HepG2 (cell line): ENCODE data around the gene KIAA0232. TPM values are rescaled to one million over a fixed set of nuclear protein-coding genes. Genes with fewer than 3 reads are reported as not detected.

Experiments used
- AKAP8 ChIP-seq: sonication (generic); formaldehyde crosslinking; IDR thresholded peaks from 2 replicates; pipeline ENCODE4 v1.5.1; 2020; ENCODE audit warnings: mild to moderate bottlenecking, missing genetic modification reagents
- DDIT3 ChIP-seq: sonication (generic); formaldehyde crosslinking; IDR thresholded peaks from 2 replicates; pipeline ENCODE4 v1.4.0; 2020; ENCODE audit warnings: mild to moderate bottlenecking, missing genetic modification reagents
- GPN1 ChIP-seq: sonication (generic); formaldehyde crosslinking; IDR thresholded peaks from 2 replicates; pipeline ENCODE4 v1.5.1; 2020; ENCODE audit warnings: missing genetic modification reagents, borderline replicate concordance
- HIVEP1 ChIP-seq: sonication (generic); formaldehyde crosslinking; IDR thresholded peaks from 2 replicates; pipeline ENCODE4 v1.4.0; 2020; ENCODE audit warnings: mild to moderate bottlenecking, missing genetic modification reagents
- KDM3A ChIP-seq: IDR thresholded peaks from 2 replicates; pipeline ENCODE4 v1.6.1; 2018; ENCODE audit warnings: low read depth, missing compliant biosample characterization
- MAFF ChIP-seq: IDR thresholded peaks from 2 replicates; pipeline ENCODE4 v1.6.1; 2011; ENCODE audit warnings: low read depth, low read length, improper control_type of control experiment
- NCOA1 ChIP-seq: sonication (generic); formaldehyde crosslinking; IDR thresholded peaks from 2 replicates; pipeline ENCODE4 v1.9.0; 2021; ENCODE audit warnings: missing genetic modification reagents
- NKX3-1 ChIP-seq: sonication (generic); formaldehyde crosslinking; IDR thresholded peaks from 2 replicates; pipeline ENCODE4 v1.5.0; 2020; ENCODE audit warnings: missing genetic modification reagents
- NPAS2 ChIP-seq: sonication (generic); formaldehyde crosslinking; IDR thresholded peaks from 2 replicates; pipeline ENCODE4 v1.8.0; 2022; ENCODE audit warnings: mild to moderate bottlenecking, missing genetic modification reagents, borderline replicate concordance
- NR2F2 ChIP-seq: IDR thresholded peaks from 2 replicates; pipeline ENCODE4 v1.6.1; 2012; ENCODE audit warnings: low read depth, inconsistent platforms, borderline replicate concordance
- THYN1 ChIP-seq: sonication (generic); formaldehyde crosslinking; IDR thresholded peaks from 2 replicates; pipeline ENCODE4 v1.8.1; 2023; ENCODE audit warnings: low read depth, mild to moderate bottlenecking, moderate library complexity, missing genetic modification reagents, borderline replicate concordance
- TMF1 ChIP-seq: sonication (generic); formaldehyde crosslinking; IDR thresholded peaks from 2 replicates; pipeline ENCODE4 v1.8.1; 2022; ENCODE audit warnings: low read depth, missing genetic modification reagents
- U2AF2 ChIP-seq: fragments of 200-400 bp; formaldehyde crosslinking; IDR thresholded peaks from 2 replicates; pipeline ENCODE4 v1.6.1; 2017; ENCODE audit warnings: low read depth, mild to moderate bottlenecking, low read length
- ZFX ChIP-seq: sonication (generic); formaldehyde crosslinking; IDR thresholded peaks from 2 replicates; pipeline ENCODE4 v1.4.0; 2020; ENCODE audit warnings: mild to moderate bottlenecking, low read depth, missing genetic modification reagents, moderate library complexity
- ZNF276 ChIP-seq: sonication (generic); formaldehyde crosslinking; IDR thresholded peaks from 2 replicates; pipeline ENCODE4 v1.4.0; 2020; ENCODE audit warnings: mild to moderate bottlenecking, low read depth, missing genetic modification reagents
- ZNF382 ChIP-seq: sonication (generic); formaldehyde crosslinking; IDR thresholded peaks from 2 replicates; pipeline ENCODE4 v1.5.0; 2020; ENCODE audit warnings: missing genetic modification reagents, mild to moderate bottlenecking, borderline replicate concordance
- ZNF496 ChIP-seq: sonication (generic); formaldehyde crosslinking; IDR thresholded peaks from 2 replicates; pipeline ENCODE4 v1.8.1; 2023; ENCODE audit warnings: mild to moderate bottlenecking, moderate library complexity, missing genetic modification reagents; ENCODE audit not compliant: insufficient replicate concordance
- ZNF605 ChIP-seq: sonication (generic); formaldehyde crosslinking; IDR thresholded peaks from 2 replicates; pipeline ENCODE4 v1.8.0; 2022; ENCODE audit warnings: mild to moderate bottlenecking, missing genetic modification reagents
- ZNF619 ChIP-seq: sonication (generic); formaldehyde crosslinking; IDR thresholded peaks from 2 replicates; pipeline ENCODE4 v1.4.0; 2020; ENCODE audit warnings: mild to moderate bottlenecking, missing genetic modification reagents
- ZNF646 ChIP-seq: sonication (generic); formaldehyde crosslinking; IDR thresholded peaks from 2 replicates; pipeline ENCODE4 v1.9.0; 2021; ENCODE audit warnings: mild to moderate bottlenecking, missing genetic modification reagents
- ZNF780A ChIP-seq: sonication (generic); formaldehyde crosslinking; IDR thresholded peaks from 2 replicates; pipeline ENCODE4 v1.8.0; 2022; ENCODE audit warnings: mild to moderate bottlenecking, missing genetic modification reagents, moderate library complexity
- ZNF816 ChIP-seq: sonication (generic); formaldehyde crosslinking; IDR thresholded peaks from 2 replicates; pipeline ENCODE4 v1.8.0; 2022; ENCODE audit warnings: missing genetic modification reagents, mild to moderate bottlenecking, borderline replicate concordance
- polyA plus RNA-seq, 8 experiments: library from polyadenylated mRNA; depleted of rRNA in 3 of 8; stranded (reverse) in 7 of 8; unstranded in 1 of 8; fragments of >200 nt; fragmentation: Illumina TruSeq in 4 of 8; extraction: Trizol in 4 of 8; gene quantifications; 2 replicates each; pipeline versions ENCODE4 v1.2.1 to v1.2.3, GENCODE V29; 2011 to 2016; ENCODE audit warnings: low read depth in 4 of 8, missing spikeins in 1 of 8, mixed read lengths in 1 of 8; ENCODE audit not compliant: insufficient read depth in 1 of 8
- total RNA-seq, 5 experiments: library from RNA; depleted of rRNA; stranded (reverse); fragments of >200 nt; fragmentation: Illumina TruSeq; extraction: Trizol; gene quantifications; 2 replicates each; pipeline ENCODE4 v1.2.3, GENCODE V29; 2016; ENCODE audit warnings: low read depth in 1 of 5

Gene KIAA0232
- total and polyA plus RNA-seq, 2 of the 13 experiments (the other 11 are each of a cell fraction or from before 2014, with no cell fraction given): 7.8 to 17.1 TPM

GRCh38 chr4:6733358-6734164 is 49.0 kb upstream of the KIAA0232 start (continued):
- peak; percentile 52 for TF ChIP-seq ZFX (CRISPR knock-in tag)
- TF ChIP-seq HIVEP1 (CRISPR knock-in tag): peak; percentile 99
- TF ChIP-seq NKX3-1 (CRISPR knock-in tag): peak; percentile 37
- TF ChIP-seq TMF1 (CRISPR knock-in tag): no peak; the same call in 1 of the 2 replicates
- no peak; the same call in 1 of the 2 replicates for TF ChIP-seq ZNF780A
- TF ChIP-seq MAFF: no peak; the same call in 1 of the 2 replicates
- no peak for TF ChIP-seq ZNF646 (CRISPR knock-in tag)
- 0 out of 2 replicates have a peak, but pooled peaks have one; percentile 69 for TF ChIP-seq ZNF276 (CRISPR knock-in tag)
- TF ChIP-seq THYN1 (CRISPR knock-in tag): no peak
- TF ChIP-seq ZNF382 (CRISPR knock-in tag): no peak
- TF ChIP-seq NR2F2: peak; percentile 77; the same call in 1 of the 2 replicates
- no peak for TF ChIP-seq U2AF2
- TF ChIP-seq DDIT3 (CRISPR knock-in tag): no peak
- no peak; the same call in 1 of the 2 replicates for TF ChIP-seq ZNF816
- TF ChIP-seq KDM3A (CRISPR knock-in tag): peak; percentile 28; the same call in 1 of the 2 replicates
- TF ChIP-seq ZNF605 (CRISPR knock-in tag): no peak
- TF ChIP-seq GPN1 (CRISPR knock-in tag): no peak
- peak; percentile 66; the same call in 1 of the 2 replicates for TF ChIP-seq NCOA1 (CRISPR knock-in tag)
- TF ChIP-seq ZNF496 (CRISPR knock-in tag): no peak
- TF ChIP-seq ZNF619 (CRISPR knock-in tag): peak; percentile 82; the same call in 1 of the 2 replicates
- no peak for TF ChIP-seq NPAS2 (CRISPR knock-in tag)
- no peak for TF ChIP-seq AKAP8 (CRISPR knock-in tag)
